GM18498 (cell line): ENCODE data around the gene COG6.

Experiments
- ATAC-seq: cut with Tn5 transposase; IDR thresholded peaks from one replicate; pipeline ENCODE4 v1.9.1; 2021; ENCODE audit warnings: mild to moderate bottlenecking, moderate library complexity; ENCODE audit not compliant: unreplicated experiment

The COG6 gene

GRCh38 chr13:39676315-39676876 lies 20.9 kb downstream of the COG6 start:
- ATAC-seq: no peak

GRCh38 chr13:39682310-39682709 lies 26.8 kb downstream of the COG6 start:
- peak; percentile 57 for ATAC-seq

GRCh38 chr13:39682788-39683187 lies 27.3 kb downstream of the COG6 start:
- peak; percentile 73 for ATAC-seq

- ATAC-seq: no peak
Measured at GRCh38 chr13:39684531-39685137, 29.2 kb downstream of the COG6 start.

GRCh38 chr13:39685652-39686051 lies 30.2 kb downstream of the COG6 start:
- no peak for ATAC-seq

GRCh38 chr13:39688278-39688677 lies 32.8 kb downstream of the COG6 start:
- ATAC-seq: peak; percentile 27

- ATAC-seq: peak; percentile 87
Measured at GRCh38 chr13:39688699-39689405, 33.4 kb downstream of the COG6 start.

- no peak for ATAC-seq
Measured at GRCh38 chr13:39692660-39693438, 37.4 kb downstream of the COG6 start.

- no peak for ATAC-seq
Measured at GRCh38 chr13:39699274-39699673, 43.8 kb downstream of the COG6 start.

GRCh38 chr13:39712626-39713025 lies 57.2 kb downstream of the COG6 start:
- no peak for ATAC-seq

- no peak for ATAC-seq
Measured at GRCh38 chr13:39729156-39729555, 73.7 kb downstream of the COG6 start.

GRCh38 chr13:39734952-39735351 lies 79.5 kb downstream of the COG6 start:
- no peak for ATAC-seq

GRCh38 chr13:39737047-39737446 lies 81.6 kb downstream of the COG6 start:
- no peak for ATAC-seq

GRCh38 chr13:39740761-39741160 lies 85.3 kb downstream of the COG6 start:
- no peak for ATAC-seq

GRCh38 chr13:39748961-39749360 lies 93.5 kb downstream of the COG6 start:
- no peak for ATAC-seq

- ATAC-seq: no peak
Measured at GRCh38 chr13:39749528-39749927, 94.1 kb downstream of the COG6 start.

GRCh38 chr13:39751805-39752204 lies 96.3 kb downstream of the COG6 start:
- ATAC-seq: no peak

GRCh38 chr13:39760521-39760920 lies 105.1 kb downstream of the COG6 start:
- peak; percentile 65 for ATAC-seq

- no peak for ATAC-seq
Measured at GRCh38 chr13:39765801-39766463, 110.5 kb downstream of the COG6 start.

GRCh38 chr13:39766464-39767158 lies 111.1 kb downstream of the COG6 start:
- ATAC-seq: no peak
